ENCODE data around the gene FOS.
"Not testable (repeated sequence)": the region's sequence is repeated elsewhere in the genome, so short reads cannot be mapped to it uniquely, and the experiment has no call there.

GRCh38 chr14:75235198-75235597 lies 43.4 kb upstream of the FOS start:
- TF ChIP-seq CTCF (conservative IDR thresholded peaks at IDR 0.05 in 1 of 2, IDR thresholded peaks at IDR 0.05 in 1 of 2; ENCODE audit: extremely low read depth in 1 of 2, insufficient read depth in 1 of 2, low read depth in 1 of 2, low read length in 2 of 2); EZH2 (IDR thresholded peaks at IDR 0.05; ENCODE audit: borderline replicate concordance, low read length): not testable (repeated sequence)

Data from mammary epithelial cell (primary cell).